ENCODE results near the gene DVL2. TPM values are rescaled to one million over a fixed set of nuclear protein-coding genes. Genes with fewer than 3 reads are reported as not detected.

The DVL2 gene
- total RNA-seq, 1 donor from 2014 or later = 17.2 TPM

DNA sequence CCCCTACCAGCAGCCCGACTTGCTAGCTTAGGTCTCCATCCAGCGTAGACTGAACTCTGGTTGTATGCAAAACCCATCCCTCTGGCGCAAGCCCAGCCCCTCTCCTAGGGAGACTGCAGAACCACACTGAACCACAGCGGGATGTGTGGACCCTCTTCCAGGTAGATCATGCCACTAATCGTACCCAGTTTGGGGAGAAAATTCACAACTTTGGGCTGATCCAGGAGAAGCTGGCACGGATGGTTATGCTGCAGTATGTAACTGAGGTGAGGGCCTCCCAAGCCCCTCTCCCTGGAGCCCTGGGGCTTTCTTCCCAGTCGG lies 11.4 kb downstream of the DVL2 start:
- Histone ChIP-seq H3K4me1 (peaks cover 4 to 25% of the 10 kb centered on the region in 2 donors), H3K36me3 (peaks cover 59 to 60% of the 10 kb centered on the region in 2 donors), H3K4me3 (no peak overlapping the region), H3K27ac (no peak overlapping the region), H3K9me3 (no peaks in the 10 kb centered on the region), H3K27me3 (no peaks in the 10 kb centered on the region)
- no peak for DNase-seq (ENCODE audit: low spot score in 2 of 2)
- intact Hi-C loops (cut with DNase I) = no loop called here
- TF ChIP-seq, protein P1, sequence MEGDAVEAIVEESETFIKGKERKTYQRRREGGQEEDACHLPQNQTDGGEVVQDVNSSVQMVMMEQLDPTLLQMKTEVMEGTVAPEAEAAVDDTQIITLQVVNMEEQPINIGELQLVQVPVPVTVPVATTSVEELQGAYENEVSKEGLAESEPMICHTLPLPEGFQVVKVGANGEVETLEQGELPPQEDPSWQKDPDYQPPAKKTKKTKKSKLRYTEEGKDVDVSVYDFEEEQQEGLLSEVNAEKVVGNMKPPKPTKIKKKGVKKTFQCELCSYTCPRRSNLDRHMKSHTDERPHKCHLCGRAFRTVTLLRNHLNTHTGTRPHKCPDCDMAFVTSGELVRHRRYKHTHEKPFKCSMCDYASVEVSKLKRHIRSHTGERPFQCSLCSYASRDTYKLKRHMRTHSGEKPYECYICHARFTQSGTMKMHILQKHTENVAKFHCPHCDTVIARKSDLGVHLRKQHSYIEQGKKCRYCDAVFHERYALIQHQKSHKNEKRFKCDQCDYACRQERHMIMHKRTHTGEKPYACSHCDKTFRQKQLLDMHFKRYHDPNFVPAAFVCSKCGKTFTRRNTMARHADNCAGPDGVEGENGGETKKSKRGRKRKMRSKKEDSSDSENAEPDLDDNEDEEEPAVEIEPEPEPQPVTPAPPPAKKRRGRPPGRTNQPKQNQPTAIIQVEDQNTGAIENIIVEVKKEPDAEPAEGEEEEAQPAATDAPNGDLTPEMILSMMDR (IDR thresholded peaks at IDR 0.05) = no peak

DNA sequence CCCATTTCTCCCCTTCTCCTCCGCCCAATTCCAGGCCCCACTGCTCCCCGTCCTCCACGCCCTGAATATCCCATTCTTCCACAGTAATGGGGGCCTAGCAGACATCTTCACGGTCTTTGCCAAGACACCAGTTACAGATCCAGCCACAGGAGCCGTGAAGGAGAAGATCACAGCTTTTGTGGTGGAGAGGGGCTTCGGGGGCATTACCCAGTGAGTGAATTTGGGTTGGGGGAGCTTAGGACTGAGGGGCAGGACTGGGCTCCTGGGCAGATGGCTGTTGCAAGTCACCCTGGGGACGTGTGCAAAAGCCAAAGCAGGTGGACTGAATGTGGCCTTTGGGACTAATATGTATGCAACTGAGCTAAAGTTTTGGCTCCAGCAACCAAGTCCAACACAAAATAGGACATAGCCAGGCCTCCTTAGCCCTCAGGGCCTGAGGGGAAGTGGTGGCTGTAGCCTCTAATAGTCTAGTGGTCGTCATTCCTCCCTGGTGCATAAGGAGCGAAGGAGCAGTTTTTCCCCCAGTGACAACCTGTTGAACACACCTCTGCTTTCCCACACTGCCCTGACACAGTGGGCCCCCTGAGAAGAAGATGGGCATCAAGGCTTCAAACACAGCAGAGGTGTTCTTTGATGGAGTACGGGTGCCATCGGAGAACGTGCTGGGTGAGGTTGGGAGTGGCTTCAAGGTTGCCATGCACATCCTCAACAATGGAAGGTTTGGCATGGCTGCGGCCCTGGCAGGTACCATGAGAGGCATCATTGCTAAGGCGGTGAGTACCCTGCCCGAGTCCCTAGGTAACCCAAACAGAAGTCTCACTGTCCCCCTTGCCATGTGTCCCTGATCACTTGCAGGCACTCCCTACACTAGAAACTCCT lies 12.0 kb downstream of the DVL2 start:
- intact Hi-C loops (cut with DNase I) = no loop called here
- DNase-seq (ENCODE audit: low spot score in 2 of 2) = no peak
- Histone ChIP-seq H3K9me3 (no peaks in the 10 kb centered on the region), H3K4me3 (no peak overlapping the region), H3K36me3 (peaks cover 54% of the 10 kb centered on the region in 2 donors), H3K4me1 (peaks cover 7 to 27% of the 10 kb centered on the region in 2 donors), H3K27ac (no peak overlapping the region), H3K27me3 (no peaks in the 10 kb centered on the region)
- TF ChIP-seq, protein P1 (IDR thresholded peaks at IDR 0.05) = no peak

DNA sequence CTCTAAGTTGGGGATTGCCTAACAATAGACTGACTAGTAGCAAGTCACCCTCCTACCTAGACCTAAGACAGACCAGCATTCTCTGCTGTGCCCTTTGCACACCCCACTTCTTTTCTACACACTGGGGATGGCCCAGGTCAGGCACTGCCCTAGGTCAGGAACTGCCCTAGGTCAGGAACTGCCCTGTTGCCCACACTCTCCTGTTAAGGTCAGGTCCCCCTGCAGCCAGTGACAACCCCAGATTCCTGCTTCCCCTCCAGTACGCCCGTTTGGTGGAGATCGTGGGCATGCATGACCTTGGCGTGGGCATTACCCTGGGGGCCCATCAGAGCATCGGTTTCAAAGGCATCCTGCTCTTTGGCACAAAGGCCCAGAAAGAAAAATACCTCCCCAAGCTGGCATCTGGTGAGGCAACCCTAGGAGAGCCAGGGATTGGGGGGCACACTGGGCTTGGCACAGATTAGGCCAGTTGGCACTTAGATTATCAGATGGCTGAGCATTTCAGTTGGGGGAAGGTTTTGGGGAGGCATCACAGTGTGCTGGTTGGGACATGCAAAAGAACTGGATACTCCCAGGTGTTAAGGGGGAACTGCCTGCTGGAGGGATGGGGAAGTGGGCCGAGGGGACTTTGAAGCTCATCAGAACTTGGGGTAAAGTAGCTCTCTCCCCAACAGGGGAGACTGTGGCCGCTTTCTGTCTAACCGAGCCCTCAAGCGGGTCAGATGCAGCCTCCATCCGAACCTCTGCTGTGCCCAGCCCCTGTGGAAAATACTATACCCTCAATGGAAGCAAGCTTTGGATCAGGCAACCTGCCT lies 12.8 kb downstream of the DVL2 start:
- intact Hi-C loops (cut with DNase I) = no loop called here
- TF ChIP-seq, protein P1 (IDR thresholded peaks at IDR 0.05) = no peak
- no peaks in the 10 kb centered on the region for H3K9me3 ChIP-seq
- H3K4me1 ChIP-seq = peaks cover 13 to 30% of the 10 kb centered on the region in 2 donors
- peak overlapping the region; percentile 96 to 100 for H3K27ac ChIP-seq
- peaks cover 46% of the 10 kb centered on the region in 2 donors for H3K36me3 ChIP-seq
- peak overlapping the region in 1 of 2 donors; percentile 98 for H3K4me3 ChIP-seq
- DNase-seq (ENCODE audit: low spot score in 2 of 2) = no peak
- no peaks in the 10 kb centered on the region for H3K27me3 ChIP-seq

DNA sequence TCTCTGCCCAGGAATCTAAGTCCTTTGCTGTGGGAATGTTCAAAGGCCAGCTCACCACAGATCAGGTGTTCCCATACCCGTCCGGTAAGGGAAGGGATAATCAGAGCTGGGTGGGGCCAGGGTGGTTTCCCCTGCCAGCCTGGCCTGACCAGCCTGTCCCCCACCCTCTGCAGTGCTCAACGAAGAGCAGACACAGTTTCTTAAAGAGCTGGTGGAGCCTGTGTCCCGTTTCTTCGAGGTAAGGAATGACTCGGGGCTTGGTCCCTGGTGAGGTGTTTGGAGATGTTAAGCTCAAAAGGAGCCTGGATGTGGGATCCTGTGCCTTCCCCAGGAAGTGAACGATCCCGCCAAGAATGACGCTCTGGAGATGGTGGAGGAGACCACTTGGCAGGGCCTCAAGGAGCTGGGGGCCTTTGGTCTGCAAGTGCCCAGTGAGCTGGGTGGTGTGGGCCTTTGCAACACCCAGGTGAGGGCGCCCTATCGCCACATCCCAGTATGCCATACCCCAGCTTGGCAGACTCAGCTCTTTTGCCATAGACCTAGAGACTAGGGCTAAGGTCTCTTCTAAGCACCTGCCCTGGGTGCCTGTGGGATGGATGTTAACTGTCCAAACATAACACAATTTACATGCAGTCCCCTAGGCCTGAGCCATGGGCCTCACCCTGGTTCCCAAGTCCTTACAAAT lies 13.6 kb downstream of the DVL2 start:
- intact Hi-C loops (cut with DNase I) = no loop called here
- peak overlapping the region; percentile 96 to 100 for H3K27ac ChIP-seq
- peaks cover 38 to 40% of the 10 kb centered on the region in 2 donors for H3K36me3 ChIP-seq
- DNase-seq (ENCODE audit: low spot score in 2 of 2) = no peak
- TF ChIP-seq, protein P1 (IDR thresholded peaks at IDR 0.05) = peak; percentile 20 to 48 (median 34)
- no peaks in the 10 kb centered on the region for H3K9me3 ChIP-seq
- H3K27me3 ChIP-seq = no peaks in the 10 kb centered on the region
- H3K4me1 ChIP-seq = peaks cover 20 to 36% of the 10 kb centered on the region in 2 donors
- peak overlapping the region; percentile 81 to 98 for H3K4me3 ChIP-seq

DNA sequence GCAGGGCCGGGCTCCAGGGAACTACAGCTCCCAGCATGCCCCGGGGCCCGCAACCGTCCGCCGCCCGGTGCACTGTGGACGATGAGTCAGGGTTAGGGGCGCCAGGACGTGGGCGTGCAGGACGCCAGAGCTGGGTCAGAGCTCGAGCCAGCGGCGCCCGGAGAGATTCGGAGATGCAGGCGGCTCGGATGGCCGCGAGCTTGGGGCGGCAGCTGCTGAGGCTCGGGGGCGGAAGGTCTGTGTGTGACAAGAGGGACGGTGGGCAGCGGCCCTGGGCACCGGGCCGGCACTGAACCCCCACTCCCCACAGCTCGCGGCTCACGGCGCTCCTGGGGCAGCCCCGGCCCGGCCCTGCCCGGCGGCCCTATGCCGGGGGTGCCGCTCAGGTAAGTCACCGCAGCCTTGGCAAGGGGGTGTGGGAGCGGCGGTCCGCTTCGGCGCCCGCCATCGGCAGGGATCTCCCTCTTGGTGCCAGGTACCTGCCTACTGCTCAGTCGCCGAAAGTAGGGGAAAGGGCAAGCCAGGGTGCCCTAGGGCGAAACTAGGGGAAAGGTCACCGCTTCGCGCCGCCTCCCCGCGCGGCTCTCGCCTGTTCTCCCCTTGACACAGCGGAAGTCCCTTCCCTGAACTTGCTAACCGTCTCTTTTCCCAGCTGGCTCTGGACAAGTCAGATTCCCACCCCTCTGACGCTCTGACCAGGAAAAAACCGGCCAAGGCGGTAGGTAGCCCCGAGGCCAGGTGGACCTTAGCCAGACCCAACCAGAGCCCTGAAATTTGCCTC lies 14.3 kb downstream of the DVL2 start, which contains the start of the genes ACADVL and DLG4:
Gene ACADVL, plus strand, starts transcription at position 127 of the 781 bp plus-strand sequence. Its CDS starts 47 bp downstream, at position 174.
Gene DLG4, minus strand, starts transcription at position 25 of the 781 bp plus-strand sequence.
- peaks cover 23 to 40% of the 10 kb centered on the region in 2 donors for H3K4me1 ChIP-seq
- H3K27ac ChIP-seq = peak within 1 kb of the TSS; percentile 96 to 100
- H3K4me3 ChIP-seq = peak within 1 kb of the TSS; percentile 81 to 98
- DNase-seq (ENCODE audit: low spot score in 2 of 2) = peak; percentile 78 to 96
- H3K27me3 ChIP-seq = no peaks in the 10 kb centered on the region
- no peaks in the 10 kb centered on the region for H3K9me3 ChIP-seq
- intact Hi-C loops (cut with DNase I) = loop anchor here (1.0 to 10.0 kb wide), 2 partner anchors 19 to 615 kb away; partner anchors contain the start of genes KDM6B and PHF23
- TF ChIP-seq, protein P1 (IDR thresholded peaks at IDR 0.05) = no peak
- H3K36me3 ChIP-seq = peaks cover 31 to 32% of the 10 kb centered on the region in 2 donors
